ENCODE data around the gene GJA8.

DNA sequence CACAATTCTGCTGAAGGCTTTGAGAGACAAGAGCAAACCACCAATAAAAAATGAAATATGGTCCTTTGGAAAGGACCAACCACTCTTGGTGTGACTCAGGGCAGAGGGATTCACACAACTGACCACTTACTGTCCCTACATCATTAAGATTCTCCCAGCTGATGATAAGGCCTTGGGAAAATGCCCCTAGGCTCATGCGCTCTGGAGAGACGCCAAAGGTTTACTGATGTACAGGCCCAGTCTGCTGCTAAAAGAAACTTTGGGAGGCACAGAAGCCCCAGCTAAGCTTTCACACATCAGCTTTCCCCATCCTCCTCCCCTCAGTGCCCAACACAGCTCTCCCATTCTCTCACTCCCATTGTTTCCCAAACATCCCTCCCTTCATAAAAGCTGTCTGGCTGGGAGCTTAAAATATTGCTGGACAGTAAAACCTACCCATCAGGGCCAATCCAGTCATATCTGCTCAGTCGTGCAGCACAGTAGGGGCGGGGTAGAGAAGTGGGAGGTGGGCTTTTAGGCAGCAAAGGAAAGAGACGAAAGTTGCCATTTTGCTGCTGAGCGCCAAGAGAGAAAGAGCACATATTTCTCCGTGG, at the start of gene GJA8:
- TF ChIP-seq, protein P1, sequence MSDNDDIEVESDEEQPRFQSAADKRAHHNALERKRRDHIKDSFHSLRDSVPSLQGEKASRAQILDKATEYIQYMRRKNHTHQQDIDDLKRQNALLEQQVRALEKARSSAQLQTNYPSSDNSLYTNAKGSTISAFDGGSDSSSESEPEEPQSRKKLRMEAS (IDR thresholded peaks at IDR 0.05), result no peak
- TF ChIP-seq, protein P2, sequence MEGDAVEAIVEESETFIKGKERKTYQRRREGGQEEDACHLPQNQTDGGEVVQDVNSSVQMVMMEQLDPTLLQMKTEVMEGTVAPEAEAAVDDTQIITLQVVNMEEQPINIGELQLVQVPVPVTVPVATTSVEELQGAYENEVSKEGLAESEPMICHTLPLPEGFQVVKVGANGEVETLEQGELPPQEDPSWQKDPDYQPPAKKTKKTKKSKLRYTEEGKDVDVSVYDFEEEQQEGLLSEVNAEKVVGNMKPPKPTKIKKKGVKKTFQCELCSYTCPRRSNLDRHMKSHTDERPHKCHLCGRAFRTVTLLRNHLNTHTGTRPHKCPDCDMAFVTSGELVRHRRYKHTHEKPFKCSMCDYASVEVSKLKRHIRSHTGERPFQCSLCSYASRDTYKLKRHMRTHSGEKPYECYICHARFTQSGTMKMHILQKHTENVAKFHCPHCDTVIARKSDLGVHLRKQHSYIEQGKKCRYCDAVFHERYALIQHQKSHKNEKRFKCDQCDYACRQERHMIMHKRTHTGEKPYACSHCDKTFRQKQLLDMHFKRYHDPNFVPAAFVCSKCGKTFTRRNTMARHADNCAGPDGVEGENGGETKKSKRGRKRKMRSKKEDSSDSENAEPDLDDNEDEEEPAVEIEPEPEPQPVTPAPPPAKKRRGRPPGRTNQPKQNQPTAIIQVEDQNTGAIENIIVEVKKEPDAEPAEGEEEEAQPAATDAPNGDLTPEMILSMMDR (IDR thresholded peaks at IDR 0.05; ENCODE audit: low read depth, low read length, missing input control), result no peak
- TF ChIP-seq SP1 (IDR thresholded peaks at IDR 0.05) (no peak), EGR1 (IDR thresholded peaks at IDR 0.05; ENCODE audit: low read depth in 2 of 2) (no peak), FOXA1 (IDR thresholded peaks at IDR 0.05) (no peak), YY1 (IDR thresholded peaks at IDR 0.05) (no peak), NR2F2 (IDR thresholded peaks at IDR 0.05) (no peak)
- TF ChIP-seq, protein P3, sequence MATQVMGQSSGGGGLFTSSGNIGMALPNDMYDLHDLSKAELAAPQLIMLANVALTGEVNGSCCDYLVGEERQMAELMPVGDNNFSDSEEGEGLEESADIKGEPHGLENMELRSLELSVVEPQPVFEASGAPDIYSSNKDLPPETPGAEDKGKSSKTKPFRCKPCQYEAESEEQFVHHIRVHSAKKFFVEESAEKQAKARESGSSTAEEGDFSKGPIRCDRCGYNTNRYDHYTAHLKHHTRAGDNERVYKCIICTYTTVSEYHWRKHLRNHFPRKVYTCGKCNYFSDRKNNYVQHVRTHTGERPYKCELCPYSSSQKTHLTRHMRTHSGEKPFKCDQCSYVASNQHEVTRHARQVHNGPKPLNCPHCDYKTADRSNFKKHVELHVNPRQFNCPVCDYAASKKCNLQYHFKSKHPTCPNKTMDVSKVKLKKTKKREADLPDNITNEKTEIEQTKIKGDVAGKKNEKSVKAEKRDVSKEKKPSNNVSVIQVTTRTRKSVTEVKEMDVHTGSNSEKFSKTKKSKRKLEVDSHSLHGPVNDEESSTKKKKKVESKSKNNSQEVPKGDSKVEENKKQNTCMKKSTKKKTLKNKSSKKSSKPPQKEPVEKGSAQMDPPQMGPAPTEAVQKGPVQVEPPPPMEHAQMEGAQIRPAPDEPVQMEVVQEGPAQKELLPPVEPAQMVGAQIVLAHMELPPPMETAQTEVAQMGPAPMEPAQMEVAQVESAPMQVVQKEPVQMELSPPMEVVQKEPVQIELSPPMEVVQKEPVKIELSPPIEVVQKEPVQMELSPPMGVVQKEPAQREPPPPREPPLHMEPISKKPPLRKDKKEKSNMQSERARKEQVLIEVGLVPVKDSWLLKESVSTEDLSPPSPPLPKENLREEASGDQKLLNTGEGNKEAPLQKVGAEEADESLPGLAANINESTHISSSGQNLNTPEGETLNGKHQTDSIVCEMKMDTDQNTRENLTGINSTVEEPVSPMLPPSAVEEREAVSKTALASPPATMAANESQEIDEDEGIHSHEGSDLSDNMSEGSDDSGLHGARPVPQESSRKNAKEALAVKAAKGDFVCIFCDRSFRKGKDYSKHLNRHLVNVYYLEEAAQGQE (IDR thresholded peaks at IDR 0.05), result no peak
